22Rv1 (cell line): ENCODE measurements around the gene MPHOSPH10.

Source experiments
- CTCF ChIP-seq: fragments of 450-650 bp; IDR thresholded peaks from 2 replicates; pipeline ENCODE4 v1.5.1; 2017; ENCODE audit warnings: mild to moderate bottlenecking
- ZFX ChIP-seq: fragments of 450-650 bp; IDR thresholded peaks from 2 replicates; pipeline ENCODE4 v1.6.1; 2017; ENCODE audit warnings: antibody characterized with exemption, borderline replicate concordance

- no peak for TF ChIP-seq CTCF
- no peak for TF ChIP-seq ZFX
These were observed 61.1 kb downstream of the MPHOSPH10 start for GRCh38 chr2:71191570-71191943.
